Measurements from ENCODE around the gene FAM193B.

Gene FAM193B

GRCh38 chr5:177470759-177471536 is 83.4 kb downstream of the FAM193B start:
- no peak for DNase-seq (ENCODE audit: low spot score)
